Ureter (tissue), 1 donor: ENCODE data around the gene RTP3. TPM values are rescaled to one million over a fixed set of nuclear protein-coding genes. Genes with fewer than 3 reads are reported as not detected.
"Not testable (repeated sequence)": the region's sequence is repeated elsewhere in the genome, so short reads cannot be mapped to it uniquely, and the experiment has no call there.

Source experiments
- DNase-seq: peaks from one replicate; pipeline ENCODE4 v3.0.0-alpha.2; 2020; ENCODE audit warnings: low spot score
- total RNA-seq: library from RNA; stranded (reverse); gene quantifications from one replicate; pipeline ENCODE4 v1.2.4, GENCODE V29; 2023
- donor health status: DM: yes; HTN: yes; CAD: no.

Gene RTP3
- total RNA-seq, 1 donor from 2014 or later, result not detected

- no peak for DNase-seq
Observed at GRCh38 chr3:46491089-46492070, 6.4 kb upstream of the RTP3 start.

GRCh38 chr3:46492890-46493547, 4.8 kb upstream of the RTP3 start:
- DNase-seq, result no peak

- not testable (repeated sequence) for DNase-seq
Observed at GRCh38 chr3:46494491-46494890, 3.3 kb upstream of the RTP3 start.

GRCh38 chr3:46495901-46496456, 1.8 kb upstream of the RTP3 start:
- no peak for DNase-seq

GRCh38 chr3:46496746-46497555, 825 bp upstream of the RTP3 start:
- no peak for DNase-seq

GRCh38 chr3:46498916-46499519, 1.2 kb downstream of the RTP3 start:
- no peak for DNase-seq

GRCh38 chr3:46500656-46501635, 3.2 kb downstream of the RTP3 start:
- no peak for DNase-seq

- DNase-seq, result no peak
Observed at GRCh38 chr3:46501702-46502101, 3.9 kb downstream of the RTP3 start.

- DNase-seq, result no peak
Observed at GRCh38 chr3:46503200-46503874, 5.6 kb downstream of the RTP3 start.

GRCh38 chr3:46504789-46505188, 7.0 kb downstream of the RTP3 start:
- no peak for DNase-seq

GRCh38 chr3:46505953-46506352, 8.2 kb downstream of the RTP3 start:
- DNase-seq, result no peak

GRCh38 chr3:46506526-46506925, 8.8 kb downstream of the RTP3 start:
- no peak for DNase-seq

- no peak for DNase-seq
Observed at GRCh38 chr3:46508850-46509591, 11.2 kb downstream of the RTP3 start.

GRCh38 chr3:46509661-46510187, 11.9 kb downstream of the RTP3 start:
- DNase-seq, result no peak

GRCh38 chr3:46512191-46512749, 14.5 kb downstream of the RTP3 start:
- no peak for DNase-seq

- no peak for DNase-seq
Observed at GRCh38 chr3:46516521-46516920, 18.7 kb downstream of the RTP3 start.

GRCh38 chr3:46517016-46517783, 19.4 kb downstream of the RTP3 start:
- no peak for DNase-seq
